Activated CD4-positive, alpha-beta T cell treated with anti-CD3 and anti-CD28 coated beads for 36 hours (primary cell): ENCODE data around the gene ENPP6. TPM values are rescaled to one million over a fixed set of nuclear protein-coding genes. Genes with fewer than 3 reads are reported as not detected.

Experiments used
- ATAC-seq: fragments of 200-7000 bp; cut with Tn5 transposase; one replicate; pipeline ENCODE4 v1.10.0; 2021; ENCODE audit warnings: mild to moderate bottlenecking, moderate library complexity
- CTCF ChIA-PET: fragments of 350-600 bp; sonication (Branson Sonifier 250); formaldehyde crosslinking; loops from one replicate; lab custom pipeline; 2021; ENCODE audit warnings: antibody characterized with exemption; lab: Charles Lee
- POLR2A ChIA-PET: fragments of 350-600 bp; sonication (Branson Sonifier 250); formaldehyde crosslinking; loops from one replicate; lab custom pipeline; 2021; ENCODE audit warnings: antibody characterized with exemption, inconsistent platforms; lab: Charles Lee
- DNase-seq: peaks from one replicate; pipeline ENCODE4 v3.0.0-alpha.2; 2020
- H3K27ac Mint-ChIP-seq: one replicate; pipeline ENCODE4 v1.8.0; 2021; ENCODE audit warnings: mixed read lengths
- H3K27me3 Mint-ChIP-seq: one replicate; pipeline ENCODE4 v1.8.0; 2021; ENCODE audit warnings: mixed read lengths
- H3K36me3 Mint-ChIP-seq: one replicate; pipeline ENCODE4 v1.8.0; 2021; ENCODE audit warnings: low read depth, mixed read lengths
- H3K4me1 Mint-ChIP-seq: one replicate; pipeline ENCODE4 v1.8.0; 2021; ENCODE audit warnings: mixed read lengths
- H3K4me3 Mint-ChIP-seq: one replicate; pipeline ENCODE4 v1.8.0; 2021; ENCODE audit warnings: mild to moderate bottlenecking, moderate library complexity, mixed read lengths
- H3K9me3 Mint-ChIP-seq: one replicate; pipeline ENCODE4 v1.8.0; 2021; ENCODE audit warnings: low read depth, mixed read lengths
- intact Hi-C, 2 experiments: fragments of 100-400 bp; cut with DNase I in 1 of 2; cut with micrococcal nuclease in 1 of 2; formaldehyde crosslinking; loops; one replicate each; pipeline versions ENCODE4 v1.14.2 to v1.15.1; 2022 to 2024; cut with DNase I, micrococcal nuclease
- total RNA-seq, 2 experiments: library from RNA; stranded (reverse); gene quantifications; one replicate each; pipeline ENCODE4 v1.2.3, GENCODE V29; 2021

The ENPP6 gene
- total RNA-seq, 2 experiments from 2014 or later, result 0.05 TPM; not detected in 1

DNA sequence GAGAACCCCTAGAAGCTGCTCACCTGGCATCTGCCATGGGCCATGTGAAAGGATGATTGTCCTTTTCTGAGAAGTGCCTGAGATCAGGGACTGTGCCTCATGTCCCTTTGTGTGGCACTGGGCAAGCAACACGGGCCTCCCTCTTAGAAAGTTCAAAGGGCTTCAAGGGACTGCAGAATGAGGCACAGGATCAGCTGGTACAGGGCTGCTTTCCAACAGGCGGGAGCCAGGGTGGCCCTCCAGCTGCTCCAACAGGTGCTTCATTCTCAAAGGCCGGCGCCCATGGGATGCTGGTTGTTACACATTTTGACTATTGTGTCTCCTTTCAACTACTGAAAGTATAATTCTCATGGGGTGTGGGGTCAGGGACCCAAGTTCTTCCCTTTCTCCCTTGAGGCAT lies 114.7 kb downstream of the ENPP6 start:
- Mint-ChIP-seq H3K9me3 (no peaks in the 10 kb centered on the region), H3K27me3 (peaks cover 8% of the 10 kb centered on the region), H3K4me3 (no peak overlapping the region), H3K36me3 (no peaks in the 10 kb centered on the region), H3K27ac (no peak overlapping the region), H3K4me1 (no peaks in the 10 kb centered on the region)
- no peak for ATAC-seq
- POLR2A ChIA-PET, result no interaction called here
- DNase-seq, result no peak
- intact Hi-C loops, result no loop called here
- CTCF ChIA-PET, result no interaction called here

DNA sequence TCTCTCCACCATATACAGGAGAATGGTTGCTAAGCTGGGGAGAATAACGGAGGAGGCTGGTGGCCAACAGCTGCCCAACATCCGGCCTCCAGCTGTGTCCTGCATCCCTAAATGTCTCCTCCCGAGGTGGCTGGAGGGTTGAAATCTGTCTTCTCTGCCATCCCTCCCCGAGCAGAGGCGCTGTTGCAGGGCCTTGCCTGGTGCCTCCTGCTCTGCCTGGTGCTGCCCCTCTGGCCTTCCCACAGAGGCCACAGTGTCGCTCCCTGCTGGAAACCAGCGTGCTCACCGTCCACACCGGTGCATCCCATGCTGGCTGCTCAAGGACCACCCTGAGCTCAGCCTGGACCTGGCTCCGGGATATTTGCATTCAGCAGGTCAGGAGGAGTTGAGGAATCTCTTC lies 115.2 kb downstream of the ENPP6 start:
- H3K9me3 Mint-ChIP-seq, result no peaks in the 10 kb centered on the region
- no peaks in the 10 kb centered on the region for H3K36me3 Mint-ChIP-seq
- DNase-seq, result no peak
- CTCF ChIA-PET, result no interaction called here
- intact Hi-C loops, result no loop called here
- H3K4me1 Mint-ChIP-seq, result peaks cover under 1% of the 10 kb centered on the region
- POLR2A ChIA-PET, result no interaction called here
- ATAC-seq, result no peak
- H3K27me3 Mint-ChIP-seq, result peaks cover 10% of the 10 kb centered on the region
- no peak overlapping the region for H3K4me3 Mint-ChIP-seq
- no peak overlapping the region for H3K27ac Mint-ChIP-seq

DNA sequence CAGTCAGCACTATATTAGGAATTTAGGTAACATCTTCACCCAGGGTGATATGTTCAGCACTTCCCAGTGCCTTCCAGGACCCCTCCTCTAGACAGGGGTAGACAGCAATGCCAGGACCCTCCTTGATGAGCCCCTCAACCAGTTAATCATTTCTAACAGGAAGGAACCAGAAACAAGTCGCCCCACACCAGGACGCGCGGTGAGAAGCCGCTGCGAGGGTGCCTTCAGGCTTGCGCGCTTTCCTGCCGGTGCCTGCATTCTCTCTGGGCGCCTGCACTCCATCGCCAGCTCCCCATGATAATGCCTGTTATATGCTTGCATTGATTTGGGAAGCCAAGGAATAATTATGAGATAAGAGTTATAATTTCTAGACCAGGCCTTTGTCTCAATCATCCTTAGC lies 116.0 kb downstream of the ENPP6 start:
- no peak for DNase-seq
- no peak overlapping the region for H3K4me3 Mint-ChIP-seq
- H3K27me3 Mint-ChIP-seq, result peaks cover 14% of the 10 kb centered on the region
- H3K4me1 Mint-ChIP-seq, result peaks cover 3% of the 10 kb centered on the region
- ChIA-PET CTCF (interaction anchor here (4.1 kb wide), 1 partner anchor 260 kb away, joined by 22 read pairs; no protein-coding TSS in a partner anchor), POLR2A (no interaction called here)
- no peaks in the 10 kb centered on the region for H3K9me3 Mint-ChIP-seq
- intact Hi-C loops, result loop anchor here in 1 of 2 experiments (2.0 kb wide), 1 partner anchor 631 kb away; no protein-coding TSS in a partner anchor
- no peak for ATAC-seq
- H3K27ac Mint-ChIP-seq, result no peak overlapping the region
- no peaks in the 10 kb centered on the region for H3K36me3 Mint-ChIP-seq

DNA sequence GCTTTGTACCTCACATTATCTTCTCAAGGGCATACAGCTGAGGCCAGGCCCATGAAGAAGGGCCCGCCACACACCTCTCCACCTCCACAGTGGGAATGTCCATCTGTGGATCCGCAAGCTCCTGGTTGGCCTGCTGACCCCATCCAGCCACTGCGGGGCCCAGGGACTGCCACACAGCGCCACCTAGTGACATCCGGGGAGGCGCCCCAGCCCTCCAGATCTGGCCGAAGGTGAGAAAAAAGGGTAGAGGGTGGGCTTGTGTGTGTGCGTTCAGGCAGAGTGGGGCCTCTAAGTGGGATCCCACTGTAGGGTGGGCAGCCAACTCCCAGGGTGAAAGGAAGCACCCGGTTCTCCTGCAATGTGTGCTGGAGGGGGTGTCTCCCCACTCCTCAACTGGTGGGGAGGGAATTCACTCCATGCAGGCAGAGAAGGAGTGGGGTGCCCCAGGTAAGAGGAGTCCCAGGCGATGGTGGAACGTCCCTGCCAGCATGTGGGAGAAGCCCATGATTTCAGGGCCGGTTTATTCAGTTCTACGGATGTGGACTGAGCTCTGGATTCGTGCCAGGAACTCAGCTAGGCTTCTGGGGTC lies 117.3 kb downstream of the ENPP6 start:
- CTCF ChIA-PET, result interaction anchor here (0.6 to 4.1 kb wide), 12 partner anchors 10 to 1044 kb away, joined by 3 to 22 read pairs (median 3); no protein-coding TSS in a partner anchor
- DNase-seq, result peak; percentile 74

DNA sequence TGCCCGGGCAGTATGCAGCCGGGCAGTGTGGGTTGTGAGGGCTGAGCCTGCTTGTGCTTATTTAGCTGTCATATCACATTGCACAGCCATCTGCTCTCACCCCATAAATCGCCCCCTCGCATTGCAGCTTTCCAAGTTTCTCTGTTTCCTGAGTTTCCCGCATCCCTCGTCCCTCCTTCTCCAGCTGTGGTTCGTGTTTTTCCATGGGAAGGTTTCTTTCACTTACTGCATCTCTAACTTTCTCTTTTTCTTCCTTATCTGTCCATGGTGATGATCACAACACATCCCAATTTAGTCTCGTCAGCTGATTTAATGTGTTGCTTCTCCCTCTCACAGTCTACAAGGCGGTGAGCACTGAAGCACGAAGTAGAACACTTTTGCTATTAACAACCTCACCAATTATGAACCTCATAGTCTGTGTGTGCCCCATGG lies 118.1 kb downstream of the ENPP6 start:
- Mint-ChIP-seq H3K9me3 (no peaks in the 10 kb centered on the region), H3K4me3 (no peak overlapping the region), H3K36me3 (no peaks in the 10 kb centered on the region), H3K4me1 (peaks cover 3% of the 10 kb centered on the region), H3K27ac (no peak overlapping the region), H3K27me3 (peaks cover 15% of the 10 kb centered on the region)
- CTCF ChIA-PET, result interaction anchor here (0.6 to 4.1 kb wide), 9 partner anchors 9 to 1045 kb away, joined by 3 to 22 read pairs (median 3); no protein-coding TSS in a partner anchor
- POLR2A ChIA-PET, result no interaction called here
- ATAC-seq (no peak), DNase-seq (no peak)
- intact Hi-C loops, result no loop called here

More for the DNA sequence above, 117.3 kb downstream of the ENPP6 start:
- peaks cover 3% of the 10 kb centered on the region for H3K4me1 Mint-ChIP-seq
- POLR2A ChIA-PET, result no interaction called here
- intact Hi-C loops, result loop anchor here (1.0 to 2.0 kb wide), 2 partner anchors 260 to 630 kb away; no protein-coding TSS in a partner anchor
- H3K36me3 Mint-ChIP-seq, result no peaks in the 10 kb centered on the region
- peaks cover 15% of the 10 kb centered on the region for H3K27me3 Mint-ChIP-seq
- no peak overlapping the region for H3K4me3 Mint-ChIP-seq
- no peak overlapping the region for H3K27ac Mint-ChIP-seq
- ATAC-seq, result peak; percentile 75
- H3K9me3 Mint-ChIP-seq, result no peaks in the 10 kb centered on the region

DNA sequence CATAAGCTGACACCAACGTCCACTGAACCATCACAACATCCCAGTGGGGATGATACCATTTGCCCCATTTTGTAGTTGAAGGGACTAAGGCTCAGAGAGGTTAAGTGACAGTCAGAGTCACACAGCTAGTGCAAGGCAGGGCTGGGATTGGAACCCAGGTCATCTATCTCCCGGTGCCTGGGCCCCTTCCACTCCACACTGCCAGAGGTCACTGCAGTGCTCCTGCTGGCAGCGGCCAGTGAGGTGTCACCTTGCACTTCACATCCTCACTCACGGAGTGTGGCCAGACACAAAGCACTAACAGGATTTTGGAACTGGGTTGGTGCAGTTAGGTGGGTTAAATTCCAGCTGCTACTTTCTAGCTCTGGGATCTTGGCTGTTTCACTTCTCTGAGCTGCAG lies 118.7 kb downstream of the ENPP6 start:
- Mint-ChIP-seq H3K27ac (no peak overlapping the region), H3K27me3 (peaks cover 15% of the 10 kb centered on the region), H3K36me3 (no peaks in the 10 kb centered on the region), H3K4me3 (no peak overlapping the region), H3K9me3 (no peaks in the 10 kb centered on the region), H3K4me1 (peaks cover 3% of the 10 kb centered on the region)
- ATAC-seq, result no peak
- CTCF ChIA-PET, result interaction anchor here (0.5 to 4.1 kb wide), 7 partner anchors 12 to 1862 kb away, joined by 3 to 22 read pairs (median 3); no protein-coding TSS in a partner anchor
- DNase-seq, result no peak
- POLR2A ChIA-PET, result no interaction called here
- intact Hi-C loops, result no loop called here

DNA sequence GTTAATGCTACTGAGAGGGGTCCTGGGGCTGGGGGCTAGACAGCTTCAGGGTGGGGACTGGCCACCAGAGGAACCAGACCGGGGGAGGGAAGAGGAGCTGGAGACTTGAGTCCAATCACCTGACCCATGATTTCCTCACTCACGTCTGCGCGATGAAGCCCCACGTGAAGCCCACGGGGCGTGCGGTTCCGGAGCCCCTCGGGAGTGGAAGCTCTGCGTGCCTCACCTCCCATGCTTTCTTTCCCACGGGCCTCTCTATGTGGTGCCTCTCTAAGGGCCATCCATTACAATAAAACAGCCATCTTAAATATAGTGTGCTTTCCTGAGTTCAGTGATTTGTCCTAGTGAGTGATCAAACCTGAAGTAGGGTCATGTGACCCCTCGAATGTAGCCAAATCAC lies 119.9 kb downstream of the ENPP6 start:
- H3K4me3 Mint-ChIP-seq, result peak overlapping the region; percentile 58
- DNase-seq (no peak), ATAC-seq (no peak)
- intact Hi-C loops, result loop anchor here in 1 of 2 experiments (1.0 kb wide), 1 partner anchor 152 kb away; no protein-coding TSS in a partner anchor
- H3K27ac Mint-ChIP-seq, result no peak overlapping the region
- no peaks in the 10 kb centered on the region for H3K9me3 Mint-ChIP-seq
- H3K36me3 Mint-ChIP-seq, result no peaks in the 10 kb centered on the region
- peaks cover 15% of the 10 kb centered on the region for H3K27me3 Mint-ChIP-seq
- CTCF ChIA-PET, result interaction anchor here (0.6 to 4.1 kb wide), 5 partner anchors 14 to 521 kb away, joined by 3 to 22 read pairs (median 3); no protein-coding TSS in a partner anchor
- peaks cover 3% of the 10 kb centered on the region for H3K4me1 Mint-ChIP-seq
- POLR2A ChIA-PET, result no interaction called here

DNA sequence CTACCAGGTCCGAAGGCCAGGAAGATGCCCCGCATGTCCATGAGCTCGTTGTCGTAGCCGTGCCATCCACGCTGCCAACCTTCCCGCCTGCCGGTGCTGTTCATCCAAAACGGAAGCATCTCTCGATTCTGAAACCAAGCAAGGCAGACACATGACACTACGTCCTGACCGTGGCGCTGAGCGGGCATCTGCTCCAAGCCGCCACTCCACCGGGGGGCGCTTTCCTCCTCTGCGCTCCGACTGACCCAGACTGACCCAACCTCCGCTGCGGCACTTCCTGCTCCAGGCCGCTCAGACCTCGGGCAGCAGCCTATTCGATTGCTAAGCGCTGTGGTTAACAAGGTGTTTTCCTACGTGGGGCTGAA lies 120.5 kb downstream of the ENPP6 start:
- Mint-ChIP-seq H3K27ac (no peak overlapping the region), H3K4me1 (peaks cover 3% of the 10 kb centered on the region), H3K4me3 (peak overlapping the region; percentile 58), H3K9me3 (no peaks in the 10 kb centered on the region), H3K36me3 (no peaks in the 10 kb centered on the region), H3K27me3 (peaks cover 15% of the 10 kb centered on the region)
- ATAC-seq (peak; percentile 68), DNase-seq (peak; percentile 68)
- intact Hi-C loops, result loop anchor here in 1 of 2 experiments (1.0 kb wide), 1 partner anchor 153 kb away; no protein-coding TSS in a partner anchor
- ChIA-PET POLR2A (no interaction called here), CTCF (interaction anchor here (0.6 to 1.4 kb wide), 4 partner anchors 14 to 273 kb away, joined by 3 to 6 read pairs (median 3); no protein-coding TSS in a partner anchor)

DNA sequence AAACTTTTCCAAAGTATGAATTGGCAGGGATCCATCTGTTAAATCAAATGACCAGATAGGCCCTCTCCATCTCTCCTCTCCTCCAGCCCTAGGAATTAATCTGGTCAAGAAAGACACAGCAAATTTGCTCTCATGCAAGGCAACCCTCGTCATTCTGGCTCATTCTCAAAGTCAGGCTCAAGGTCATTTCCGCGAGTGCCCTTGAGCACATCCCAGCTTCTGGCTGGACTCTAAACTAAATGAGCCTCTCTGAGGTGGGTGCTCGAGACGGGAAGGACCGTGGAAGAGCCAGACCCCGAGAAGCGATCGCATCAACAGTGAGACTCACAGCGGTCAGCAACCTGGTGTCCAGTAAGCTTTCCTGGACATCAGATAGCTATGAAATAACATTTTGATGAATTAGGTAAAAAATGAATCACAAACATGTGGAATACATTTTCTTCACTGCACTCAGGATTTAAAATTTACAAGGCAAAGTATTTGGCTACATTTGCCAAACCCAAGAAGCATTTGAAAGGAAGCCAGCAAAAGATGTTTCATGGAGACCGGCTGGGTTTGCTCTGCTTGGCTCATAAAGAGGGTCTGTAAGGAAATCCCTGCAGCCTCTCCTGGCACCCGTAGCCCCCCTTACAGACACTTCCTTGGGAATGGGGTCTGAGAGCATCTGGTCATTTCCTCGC lies 121.0 kb downstream of the ENPP6 start:
- ATAC-seq, result no peak
- ChIA-PET CTCF (interaction anchor here (0.6 to 1.4 kb wide), 4 partner anchors 13 to 273 kb away, joined by 3 to 6 read pairs (median 3); no protein-coding TSS in a partner anchor), POLR2A (no interaction called here)
- H3K36me3 Mint-ChIP-seq, result no peaks in the 10 kb centered on the region
- no peaks in the 10 kb centered on the region for H3K9me3 Mint-ChIP-seq
- peak overlapping the region; percentile 58 for H3K4me3 Mint-ChIP-seq
- H3K27me3 Mint-ChIP-seq, result peaks cover 15% of the 10 kb centered on the region
- intact Hi-C loops, result loop anchor here in 1 of 2 experiments (1.0 kb wide), 1 partner anchor 154 kb away; no protein-coding TSS in a partner anchor
- H3K4me1 Mint-ChIP-seq, result peaks cover 3% of the 10 kb centered on the region
- H3K27ac Mint-ChIP-seq, result no peak overlapping the region
- DNase-seq, result no peak

DNA sequence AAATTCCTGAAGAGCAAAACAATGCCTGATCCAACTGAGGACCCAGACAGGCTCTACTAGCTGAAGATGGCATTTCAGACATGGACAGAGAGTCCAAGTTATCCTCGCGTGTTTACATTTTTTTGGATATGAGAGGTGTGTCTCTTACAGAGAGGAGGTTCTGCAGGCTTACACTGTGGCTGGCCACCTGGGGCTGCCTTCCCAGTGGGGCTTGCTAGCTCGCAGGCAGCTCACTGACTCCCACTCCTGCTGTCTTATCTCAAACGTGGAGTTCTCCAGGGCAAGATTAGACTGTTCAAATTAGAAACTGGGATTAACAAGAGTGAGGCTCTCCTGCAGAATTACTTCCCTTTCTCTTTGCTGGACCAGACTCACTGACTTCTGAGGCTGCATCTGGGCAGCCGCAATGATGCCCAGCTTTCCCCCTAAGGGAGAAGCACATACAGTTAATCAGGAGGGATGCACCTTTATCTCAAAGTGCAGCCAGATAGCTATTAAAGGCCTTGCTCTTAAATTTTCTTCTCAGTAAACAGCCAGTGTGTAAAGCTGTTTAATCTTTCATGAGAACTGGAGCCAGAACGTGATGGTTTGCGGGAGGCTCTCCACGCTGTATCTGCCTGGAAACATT lies 123.0 kb downstream of the ENPP6 start:
- Mint-ChIP-seq H3K36me3 (no peaks in the 10 kb centered on the region), H3K27ac (no peak overlapping the region), H3K4me1 (peaks cover 3% of the 10 kb centered on the region), H3K9me3 (no peaks in the 10 kb centered on the region), H3K4me3 (no peak overlapping the region), H3K27me3 (peaks cover 15% of the 10 kb centered on the region)
- ChIA-PET CTCF (interaction anchor here (1.1 kb wide), 1 partner anchor 12 kb away, joined by 3 read pairs; no protein-coding TSS in a partner anchor), POLR2A (no interaction called here)
- DNase-seq (no peak), ATAC-seq (no peak)
- intact Hi-C loops, result no loop called here

DNA sequence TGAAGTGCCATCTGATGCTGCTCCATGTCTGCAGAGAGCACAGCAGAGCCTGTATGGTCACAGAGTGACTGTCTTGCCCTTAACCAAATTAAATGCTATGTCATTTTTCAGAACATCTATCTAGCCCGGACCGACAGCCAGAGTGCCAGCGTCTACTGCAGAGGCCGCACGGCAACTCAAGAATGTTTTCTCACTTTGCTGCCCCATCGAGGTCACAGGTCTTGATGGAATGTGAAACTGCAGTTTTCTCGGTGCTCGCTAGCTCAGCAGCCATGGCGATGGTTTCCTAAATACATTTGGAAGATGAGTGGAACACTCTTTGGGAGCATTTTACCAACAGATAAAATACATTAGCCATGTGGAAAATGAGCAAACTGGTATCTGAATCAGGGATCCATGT lies 125.7 kb downstream of the ENPP6 start:
- H3K4me1 Mint-ChIP-seq, result no peaks in the 10 kb centered on the region
- H3K36me3 Mint-ChIP-seq, result no peaks in the 10 kb centered on the region
- no peak overlapping the region for H3K4me3 Mint-ChIP-seq
- H3K27ac Mint-ChIP-seq, result no peak overlapping the region
- CTCF ChIA-PET, result no interaction called here
- peaks cover 14% of the 10 kb centered on the region for H3K27me3 Mint-ChIP-seq
- POLR2A ChIA-PET, result no interaction called here
- ATAC-seq (no peak), DNase-seq (no peak)
- intact Hi-C loops, result no loop called here
- no peaks in the 10 kb centered on the region for H3K9me3 Mint-ChIP-seq
